WTC11 (cell line): ENCODE results near the gene H1-8. TPM values are rescaled to one million over a fixed set of nuclear protein-coding genes. Genes with fewer than 3 reads are reported as not detected.
A peak's percentile ranks its signal among the peaks of the same experiment; 100 is the strongest.

Source experiments
- ATAC-seq: fragments of 200-7000 bp; cut with Tn5 transposase; 2 replicates; pipeline ENCODE4 v1.10.0; 2021; ENCODE audit warnings: mild to moderate bottlenecking, moderate library complexity
- CTCF ChIA-PET: fragments of 300-600 bp; sonication (Branson Sonifier 250); formaldehyde crosslinking; loops from one replicate; lab custom pipeline; 2021; ENCODE audit warnings: antibody characterized with exemption; lab: Charles Lee
- POLR2A ChIA-PET: fragments of 350-600 bp; sonication (Branson Sonifier 250); formaldehyde crosslinking; loops from one replicate; lab custom pipeline; 2021; ENCODE audit warnings: antibody characterized with exemption; lab: Charles Lee
- DNase-seq: peaks from one replicate; pipeline ENCODE4 v3.0.0; 2021; ENCODE audit warnings: low spot score
- H3K27ac Mint-ChIP-seq: 2 replicates; pipeline ENCODE4 v1.8.0; 2021; ENCODE audit warnings: mixed read lengths
- H3K27me3 Mint-ChIP-seq: 2 replicates; pipeline ENCODE4 v1.8.0; 2021; ENCODE audit warnings: low read depth, mild to moderate bottlenecking, moderate library complexity, mixed read lengths
- H3K36me3 Mint-ChIP-seq: 2 replicates; pipeline ENCODE4 v1.8.0; 2021; ENCODE audit warnings: mixed read lengths
- H3K4me1 Mint-ChIP-seq: 2 replicates; pipeline ENCODE4 v1.8.0; 2022; ENCODE audit warnings: mixed read lengths
- H3K4me3 Mint-ChIP-seq: 2 replicates; pipeline ENCODE4 v1.8.0; 2021; ENCODE audit warnings: mild to moderate bottlenecking, moderate library complexity, mixed read lengths
- H3K9me3 Mint-ChIP-seq: 2 replicates; pipeline ENCODE4 v1.8.0; 2021; ENCODE audit warnings: mixed read lengths
- CREB1 ChIP-seq: sonication (generic); formaldehyde crosslinking; IDR thresholded peaks from 2 replicates; pipeline ENCODE4 v1.8.0; 2023; ENCODE audit warnings: mild to moderate bottlenecking, missing genetic modification reagents
- CREM ChIP-seq: sonication (generic); formaldehyde crosslinking; IDR thresholded peaks from 2 replicates; pipeline ENCODE4 v1.8.1; 2022; ENCODE audit warnings: mild to moderate bottlenecking, missing genetic modification reagents, moderate library complexity
- CTCF ChIP-seq: fragments of 200-600 bp; IDR thresholded peaks from 2 replicates; pipeline ENCODE4 v1.8.0; 2022; ENCODE audit warnings: antibody characterized with exemption
- ELF4 ChIP-seq: sonication (generic); formaldehyde crosslinking; IDR thresholded peaks from 2 replicates; pipeline ENCODE4 v1.8.1; 2022; ENCODE audit warnings: low read depth, mild to moderate bottlenecking, moderate library complexity, missing genetic modification reagents
- EMX1 ChIP-seq: fragments of 250-450 bp; sonication (Bioruptor Pico); IDR thresholded peaks from 2 replicates; pipeline ENCODE4 v1.8.0; 2021; ENCODE audit warnings: mild to moderate bottlenecking
- ESRRA ChIP-seq: sonication (generic); formaldehyde crosslinking; IDR thresholded peaks from 2 replicates; pipeline ENCODE4 v1.8.1; 2022; ENCODE audit warnings: mild to moderate bottlenecking, missing genetic modification reagents, borderline replicate concordance
- ETV6 ChIP-seq: sonication (generic); formaldehyde crosslinking; IDR thresholded peaks from 2 replicates; pipeline ENCODE4 v1.8.1; 2022; ENCODE audit warnings: mild to moderate bottlenecking, missing genetic modification reagents
- GTF2I ChIP-seq: fragments of 250-450 bp; sonication (Bioruptor Pico); conservative IDR thresholded peaks from 2 replicates; pipeline ENCODE4 v1.4.0; 2021; ENCODE audit warnings: mild to moderate bottlenecking
- KAT7 ChIP-seq: sonication (generic); formaldehyde crosslinking; IDR thresholded peaks from 2 replicates; pipeline ENCODE4 v1.8.1; 2023; ENCODE audit warnings: missing genetic modification reagents, mild to moderate bottlenecking, borderline replicate concordance
- NR2C2 ChIP-seq: sonication (generic); formaldehyde crosslinking; IDR thresholded peaks from 2 replicates; pipeline ENCODE4 v1.8.0; 2022; ENCODE audit warnings: mild to moderate bottlenecking, missing genetic modification reagents
- TP53 ChIP-seq: sonication (generic); formaldehyde crosslinking; IDR thresholded peaks from 2 replicates; pipeline ENCODE4 v1.8.1; 2023; ENCODE audit warnings: mild to moderate bottlenecking, missing genetic modification reagents
- ZNF138 ChIP-seq: sonication (generic); formaldehyde crosslinking; conservative IDR thresholded peaks from 2 replicates; pipeline ENCODE4 v1.8.1; 2022; ENCODE audit warnings: mild to moderate bottlenecking, moderate library complexity, missing genetic modification reagents
- ZNF219 ChIP-seq: sonication (generic); formaldehyde crosslinking; IDR thresholded peaks from 2 replicates; pipeline ENCODE4 v1.8.0; 2023; ENCODE audit warnings: missing genetic modification reagents, mild to moderate bottlenecking, borderline replicate concordance
- ZNF416 ChIP-seq: fragments of 250-450 bp; sonication (Bioruptor Pico); IDR thresholded peaks from 2 replicates; pipeline ENCODE4 v1.9.0; 2021; ENCODE audit warnings: mild to moderate bottlenecking, inconsistent platforms
- ZNF423 ChIP-seq: fragments of 250-450 bp; sonication (Bioruptor Pico); IDR thresholded peaks from 2 replicates; pipeline ENCODE4 v2.1.2; 2022; ENCODE audit warnings: mild to moderate bottlenecking, moderate library complexity
- ZNF532 ChIP-seq: fragments of 250-450 bp; sonication (Bioruptor Pico); IDR thresholded peaks from 2 replicates; pipeline ENCODE4 v1.9.0; 2021; ENCODE audit warnings: mild to moderate bottlenecking, borderline replicate concordance
- total RNA-seq: library from RNA; stranded (reverse); gene quantifications from 3 replicates; pipeline ENCODE4 v1.2.3, GENCODE V29; 2021
- TF ChIP-seq, protein P1 (sequence below): fragments of 250-450 bp; sonication (Bioruptor Pico); IDR thresholded peaks from 2 replicates; pipeline ENCODE4 v1.9.0; 2021; ENCODE audit warnings: moderate library complexity, mild to moderate bottlenecking, inconsistent platforms, borderline replicate concordance

The H1-8 gene
- total RNA-seq, 1 experiment from 2014 or later: not detected

GRCh38 chr3:129563332-129563731 is 20.4 kb downstream of the H1-8 start (continued):
- no peak for TF ChIP-seq CTCF
- TF ChIP-seq ETV6 (CRISPR knock-in tag): no peak
- TF ChIP-seq EMX1 (CRISPR knock-in tag): no peak
- TF ChIP-seq CREB1: no peak
- no peak for TF ChIP-seq ZNF219 (CRISPR knock-in tag)

DNA sequence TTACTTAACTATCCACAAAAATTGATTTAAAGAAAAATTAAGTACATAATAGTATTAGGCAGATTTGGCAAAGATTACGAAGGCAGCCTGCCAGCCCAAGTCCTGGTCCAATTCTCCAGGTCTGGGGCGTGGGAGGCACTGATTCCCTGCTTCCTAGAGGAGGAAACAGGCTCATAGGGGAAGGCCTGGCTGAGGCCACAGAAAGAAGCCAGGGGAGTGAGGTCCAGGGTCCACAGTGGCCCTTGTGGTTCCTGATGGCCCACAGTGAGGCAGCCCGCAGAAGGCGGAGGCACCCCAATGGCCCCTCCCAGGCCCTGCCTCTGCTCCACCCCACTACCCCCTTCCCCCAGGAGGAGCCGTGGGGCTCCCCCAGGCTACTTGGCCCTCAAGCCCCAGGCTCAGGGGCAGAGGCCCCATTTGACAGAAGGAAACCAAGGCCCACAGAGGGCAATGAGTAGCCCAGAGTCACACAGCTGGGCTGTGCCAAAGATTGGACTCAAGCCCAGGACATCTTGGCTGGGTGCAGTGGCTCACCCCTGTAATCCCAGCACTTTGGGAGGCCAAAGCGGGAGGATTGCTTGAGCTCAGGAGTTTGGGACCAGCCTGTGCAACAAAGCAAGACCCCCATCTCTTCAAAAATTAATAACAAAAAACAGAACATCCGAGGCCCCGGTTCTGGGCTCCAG is 21.0 kb downstream of the H1-8 start:
- no peaks in the 10 kb centered on the region for H3K36me3 Mint-ChIP-seq
- POLR2A ChIA-PET: interaction anchor here (0.6 kb wide), 1 partner anchor 43 kb away, joined by 6 read pairs; no protein-coding TSS in a partner anchor
- H3K27ac Mint-ChIP-seq: no peak overlapping the region
- H3K27me3 Mint-ChIP-seq: no peaks in the 10 kb centered on the region
- H3K9me3 Mint-ChIP-seq: no peaks in the 10 kb centered on the region
- H3K4me3 Mint-ChIP-seq: no peak overlapping the region
- no peak for TF ChIP-seq ZNF416
- DNase-seq: no peak
- ATAC-seq: no peak
- CTCF ChIA-PET: interaction anchor here (1.3 kb wide), 1 partner anchor 9 kb away, joined by 4 read pairs; no protein-coding TSS in a partner anchor
- peaks cover 8% of the 10 kb centered on the region for H3K4me1 Mint-ChIP-seq

DNA sequence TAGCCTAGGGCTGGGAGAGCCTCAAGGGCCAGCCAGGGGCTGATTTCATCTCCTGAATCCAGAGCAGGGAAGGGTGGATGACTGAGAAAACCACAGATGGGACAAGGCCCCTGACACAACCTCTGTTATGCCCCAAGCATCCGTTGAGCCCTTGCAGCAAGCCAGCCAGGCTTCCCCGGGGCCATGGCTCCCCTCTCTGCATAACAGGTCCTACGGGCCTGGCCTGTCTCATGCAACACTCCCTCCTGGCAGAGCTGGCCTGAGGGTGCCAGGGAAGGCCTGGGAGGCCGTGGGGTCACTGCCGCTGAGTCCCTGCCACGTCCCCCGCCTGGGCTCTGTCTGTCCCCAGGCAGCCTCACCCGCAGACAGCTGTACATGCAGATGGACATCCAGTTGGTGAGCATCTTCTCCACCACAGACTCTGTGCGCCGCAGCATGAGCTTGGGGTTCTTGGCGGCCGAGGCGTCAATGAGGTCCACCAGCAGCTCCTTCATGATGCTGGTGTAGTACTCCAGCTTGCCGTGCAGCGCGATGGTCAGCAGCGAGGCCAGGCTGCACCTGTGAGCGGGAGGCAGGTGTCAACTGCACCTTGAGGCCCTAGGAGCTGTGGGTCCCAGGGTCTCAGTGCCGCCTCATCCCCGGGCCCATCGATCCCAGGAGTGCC is 22.1 kb downstream of the H1-8 start:
- Mint-ChIP-seq H3K27ac (0 out of 2 replicates have a peak overlapping the region, but pooled peaks have one; percentile 44), H3K9me3 (no peaks in the 10 kb centered on the region), H3K4me3 (no peak overlapping the region), H3K36me3 (peaks cover 2% of the 10 kb centered on the region; the same call in 1 of the 2 replicates), H3K4me1 (peaks cover 5% of the 10 kb centered on the region), H3K27me3 (no peaks in the 10 kb centered on the region)
- POLR2A ChIA-PET: no interaction called here
- TF ChIP-seq, protein P1, sequence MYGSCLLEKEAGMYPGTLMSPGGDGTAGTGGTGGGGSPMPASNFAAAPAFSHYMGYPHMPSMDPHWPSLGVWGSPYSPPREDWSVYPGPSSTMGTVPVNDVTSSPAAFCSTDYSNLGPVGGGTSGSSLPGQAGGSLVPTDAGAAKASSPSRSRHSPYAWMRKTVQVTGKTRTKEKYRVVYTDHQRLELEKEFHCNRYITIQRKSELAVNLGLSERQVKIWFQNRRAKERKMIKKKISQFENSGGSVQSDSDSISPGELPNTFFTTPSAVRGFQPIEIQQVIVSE: no peak
- TF ChIP-seq ESRRA (CRISPR knock-in tag) (no peak), NR2C2 (CRISPR knock-in tag) (no peak), ZNF532 (CRISPR knock-in tag) (no peak), GTF2I (CRISPR knock-in tag) (no peak), TP53 (CRISPR knock-in tag) (no peak), ZNF416 (no peak), ZNF423 (CRISPR knock-in tag) (no peak), KAT7 (no peak), CREM (CRISPR knock-in tag) (no peak), ZNF138 (CRISPR knock-in tag) (no peak), ELF4 (CRISPR knock-in tag) (no peak)
- CTCF ChIA-PET: interaction anchor here (1.1 to 1.3 kb wide), 2 partner anchors 10 to 75 kb away, joined by 4 read pairs; no protein-coding TSS in a partner anchor
- DNase-seq: no peak
- no peak for ATAC-seq
